COLO829 (cell line): ENCODE results near the gene FAM53B.

Experiments
- DNase-seq: peaks from one replicate; pipeline ENCODE4 v3.0.0; 2012; ENCODE audit warnings: low spot score

FAM53B gene

DNA sequence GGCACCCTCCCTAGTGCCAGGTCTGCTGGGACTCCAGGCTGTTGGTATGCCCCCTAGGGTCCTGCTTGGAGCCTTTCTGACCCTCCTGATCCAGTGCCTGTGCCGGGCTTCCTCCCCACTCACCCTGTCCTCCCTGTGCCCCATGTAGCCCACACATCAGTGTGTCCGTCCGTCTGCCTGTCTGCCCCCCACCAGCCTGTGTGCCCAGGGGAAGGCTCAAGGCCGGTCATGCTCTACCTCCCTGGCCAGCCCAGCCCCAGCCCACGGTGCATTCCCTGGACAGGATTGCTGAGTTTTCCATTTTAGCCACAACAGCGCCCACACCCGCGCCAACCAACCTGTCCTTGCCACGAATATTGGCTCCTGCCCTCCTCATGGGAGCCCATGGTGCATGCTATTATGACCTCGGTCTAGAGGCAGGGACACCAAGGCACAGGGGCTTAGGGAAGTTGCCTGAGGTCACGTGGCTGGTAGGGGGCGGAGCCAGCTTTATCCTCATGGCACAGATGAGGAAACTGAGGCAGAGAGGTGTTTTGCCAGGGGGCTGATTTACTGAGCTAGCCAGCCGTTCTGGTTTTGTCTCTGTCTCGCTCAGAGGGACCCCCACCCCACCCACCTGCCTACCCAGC is 136.0 kb downstream of the FAM53B start:
- no peak for DNase-seq

GRCh38 chr10:124607693-124608092 is 136.5 kb downstream of the FAM53B start:
- no peak for DNase-seq

GRCh38 chr10:124606822-124607221 is 137.4 kb downstream of the FAM53B start:
- no peak for DNase-seq

GRCh38 chr10:124605856-124606812 is 138.0 kb downstream of the FAM53B start:
- no peak for DNase-seq

- no peak for DNase-seq
Observed at GRCh38 chr10:124605481-124605855, 138.7 kb downstream of the FAM53B start.

DNA sequence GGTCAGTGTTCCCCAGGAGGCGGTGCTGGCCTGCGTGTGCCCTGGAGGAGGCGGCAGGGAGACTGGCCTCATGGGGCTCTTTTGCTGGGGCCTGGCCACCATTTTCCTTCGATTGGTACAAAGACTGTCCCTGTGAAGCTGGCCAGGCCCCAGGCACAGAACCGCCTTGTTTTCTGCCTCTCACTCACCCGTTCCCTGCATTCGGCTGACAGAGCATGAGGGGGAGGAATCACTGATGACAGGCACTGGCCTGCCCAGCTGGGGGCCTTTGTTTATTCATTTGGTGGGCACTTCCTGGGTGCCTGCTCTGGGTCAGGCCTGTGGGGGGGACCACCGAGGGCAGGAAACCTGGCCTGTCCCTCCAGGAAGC is 139.2 kb downstream of the FAM53B start:
- DNase-seq = peak; percentile 57

DNA sequence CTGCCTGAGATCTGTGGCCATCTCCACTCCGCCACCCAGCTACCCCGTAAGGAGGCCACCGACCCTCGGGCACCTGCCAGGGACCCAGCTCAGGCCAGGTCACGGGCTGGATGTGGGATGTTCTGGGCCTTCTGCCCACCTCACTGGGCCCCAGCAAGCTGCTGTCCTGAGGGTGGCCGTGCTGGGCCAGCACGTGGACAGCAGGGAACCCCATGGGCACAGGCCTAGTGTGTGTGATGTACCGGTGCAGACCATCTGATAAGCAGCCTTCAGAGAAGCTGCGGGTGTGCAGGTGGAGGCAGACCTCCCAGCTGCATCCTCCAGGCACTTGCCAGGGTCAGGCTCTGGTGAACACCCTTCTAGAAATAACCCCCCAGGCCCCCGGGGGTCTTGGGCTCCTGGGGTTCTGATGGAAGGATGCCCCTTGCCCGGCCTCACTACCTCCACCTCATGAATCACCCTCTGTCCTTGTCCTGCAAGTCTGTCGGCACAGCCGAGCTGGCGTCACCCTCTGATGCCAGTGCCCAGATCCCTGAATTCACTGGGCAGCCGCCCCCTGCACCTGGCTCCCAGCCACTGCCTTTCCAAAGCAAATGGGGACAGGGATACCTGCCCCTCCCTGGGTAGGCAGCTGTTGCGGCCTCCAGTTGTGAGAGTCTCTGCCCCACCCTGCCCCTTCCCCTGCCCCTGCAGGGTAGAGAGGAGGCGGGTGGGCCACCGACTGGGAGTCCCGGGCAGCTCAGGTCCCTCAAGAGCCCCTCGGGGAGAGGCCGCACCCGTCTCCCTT is 139.8 kb downstream of the FAM53B start:
- no peak for DNase-seq

DNA sequence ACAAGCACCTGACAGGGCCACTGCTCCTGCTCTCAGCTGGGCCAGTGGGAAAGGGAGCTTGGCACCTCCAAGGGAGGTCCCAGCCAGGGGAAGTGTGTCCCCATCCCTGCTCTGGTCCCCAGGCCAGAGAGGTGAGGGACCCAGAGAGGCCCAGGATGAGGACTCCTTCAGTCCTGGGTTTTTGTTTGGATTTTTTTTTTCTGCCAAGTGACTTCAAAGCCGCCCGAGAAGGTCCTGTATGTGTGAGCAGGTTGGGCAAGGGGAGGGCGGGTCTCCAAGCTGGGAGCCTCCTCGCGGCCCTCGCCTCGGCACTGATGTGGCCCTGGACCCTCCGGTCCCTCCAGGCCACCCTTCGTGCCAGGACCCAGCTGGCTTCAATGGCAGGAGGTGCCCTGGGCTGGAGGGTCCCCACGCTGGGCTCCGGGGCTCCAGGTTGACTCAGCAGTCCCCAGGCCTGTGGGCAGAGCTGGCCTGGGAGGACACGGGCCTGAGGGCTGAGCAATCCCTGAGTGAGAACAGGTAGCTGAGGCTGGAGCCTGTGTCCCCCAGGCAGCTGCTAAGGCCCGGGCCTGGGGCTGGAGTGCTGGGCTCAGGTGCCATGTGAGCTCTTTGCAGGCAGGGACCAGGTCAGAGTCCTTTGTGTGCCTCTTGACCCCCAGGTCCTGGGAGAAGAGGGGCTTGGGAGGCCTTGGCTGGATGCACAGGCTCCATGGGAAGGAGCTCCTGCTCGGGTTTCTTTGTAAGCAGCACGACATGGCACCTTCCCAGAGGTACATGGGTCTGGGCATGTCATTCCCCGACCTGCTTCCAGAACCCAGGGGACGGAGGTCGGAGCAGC is 140.6 kb downstream of the FAM53B start:
- no peak for DNase-seq

- no peak for DNase-seq
Observed at GRCh38 chr10:124602646-124603365, 141.4 kb downstream of the FAM53B start.

- DNase-seq = no peak
Observed at GRCh38 chr10:124602121-124602561, 142.0 kb downstream of the FAM53B start.

DNA sequence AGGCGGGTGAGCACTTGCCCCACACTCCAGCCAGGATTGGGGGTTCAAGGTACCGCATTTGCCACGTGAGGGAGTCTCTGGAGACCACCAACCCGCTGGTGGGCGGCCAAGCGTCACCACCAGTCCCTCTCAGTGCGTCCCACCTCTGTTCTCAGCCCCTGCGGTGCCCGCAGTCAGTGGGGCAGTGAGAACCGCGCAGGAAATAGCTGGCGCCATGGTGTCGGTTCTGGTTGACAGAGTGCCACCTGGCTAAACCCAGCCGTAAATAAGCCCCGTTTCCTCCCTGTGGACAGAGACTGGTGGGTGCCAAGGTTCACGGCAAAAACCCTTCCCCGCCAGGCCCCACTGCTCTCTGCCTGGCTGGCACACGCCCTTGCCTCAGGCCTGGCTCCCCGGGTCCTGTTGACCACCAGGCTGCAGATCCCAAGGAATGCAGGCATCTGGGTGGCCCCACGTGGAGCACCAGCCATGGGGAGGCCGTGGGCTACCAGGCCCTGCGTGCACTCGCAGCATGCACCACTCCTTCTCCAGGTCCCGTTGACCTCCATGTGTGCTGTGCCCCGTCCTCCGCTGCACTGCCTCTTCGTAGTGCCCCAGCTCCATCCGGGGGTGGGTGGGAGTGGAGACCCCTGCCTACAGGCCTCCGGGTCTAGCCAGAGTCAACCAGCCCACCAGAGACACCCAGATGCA is 142.6 kb downstream of the FAM53B start:
- no peak for DNase-seq

- DNase-seq = no peak
Observed at GRCh38 chr10:124601016-124601415, 143.2 kb downstream of the FAM53B start.

DNA sequence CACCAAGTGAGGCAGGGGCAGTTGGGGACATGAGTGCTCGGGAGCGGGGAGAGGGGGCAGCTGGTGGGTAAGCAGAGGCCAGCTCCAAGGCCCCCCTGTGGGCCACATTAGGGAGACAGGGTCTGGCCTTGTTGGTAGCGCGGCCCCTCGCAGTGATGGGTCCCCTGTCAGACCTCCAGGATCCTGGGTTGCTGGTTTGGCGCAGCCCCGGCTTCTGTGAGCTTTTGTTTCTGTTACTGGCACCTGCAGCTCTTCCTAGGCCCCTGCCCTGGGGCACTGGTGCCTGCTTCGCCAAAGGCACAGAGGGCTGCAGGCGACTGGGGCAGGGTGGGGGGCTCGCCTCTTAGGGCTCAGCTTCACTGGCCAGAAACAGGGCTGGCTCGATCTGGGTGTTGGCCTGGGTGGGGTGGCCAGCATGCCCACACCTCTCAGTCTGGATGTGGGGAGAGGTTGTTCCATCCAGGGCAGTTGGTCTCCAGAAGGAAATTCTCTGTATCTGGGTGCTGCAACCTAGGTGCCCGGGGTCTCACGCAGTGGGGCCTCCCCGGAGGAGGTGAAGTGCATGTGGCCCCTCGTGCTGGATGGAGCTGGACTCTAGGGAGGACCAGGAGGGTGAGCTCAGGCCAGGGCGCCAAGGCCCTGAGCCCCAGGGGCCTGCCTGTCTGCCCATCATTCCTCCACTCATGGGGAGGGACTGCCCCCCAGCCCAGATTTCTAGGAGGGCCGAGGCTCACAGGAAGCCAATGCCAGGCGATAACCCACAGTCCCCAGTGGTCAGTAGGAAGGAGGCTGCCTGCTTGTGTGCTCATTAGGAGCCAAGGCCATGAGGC is 143.9 kb downstream of the FAM53B start:
- DNase-seq = no peak

DNA sequence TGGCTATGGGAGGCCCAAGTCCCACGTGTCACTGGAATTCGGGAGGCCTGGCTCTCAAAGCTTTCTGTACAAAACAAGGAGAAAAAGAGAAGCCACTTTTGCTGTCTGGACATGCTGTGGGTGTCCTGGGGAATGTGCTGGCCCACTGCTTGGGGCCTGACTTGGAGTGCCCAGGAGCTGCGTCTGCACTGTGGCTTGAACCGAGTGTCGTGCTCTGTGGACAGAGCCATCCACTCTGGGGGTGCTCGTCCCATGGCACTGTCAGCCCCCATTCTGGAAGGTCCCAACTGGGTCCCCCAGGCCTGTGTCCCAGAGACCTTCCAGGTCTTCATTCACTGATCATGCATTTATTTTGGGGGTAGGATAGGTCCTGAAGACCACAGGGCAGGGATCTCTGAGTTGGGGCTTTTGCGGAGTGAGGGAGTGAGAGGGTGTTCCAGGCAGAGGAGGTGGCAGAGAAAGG is 144.6 kb downstream of the FAM53B start:
- DNase-seq = no peak

DNA sequence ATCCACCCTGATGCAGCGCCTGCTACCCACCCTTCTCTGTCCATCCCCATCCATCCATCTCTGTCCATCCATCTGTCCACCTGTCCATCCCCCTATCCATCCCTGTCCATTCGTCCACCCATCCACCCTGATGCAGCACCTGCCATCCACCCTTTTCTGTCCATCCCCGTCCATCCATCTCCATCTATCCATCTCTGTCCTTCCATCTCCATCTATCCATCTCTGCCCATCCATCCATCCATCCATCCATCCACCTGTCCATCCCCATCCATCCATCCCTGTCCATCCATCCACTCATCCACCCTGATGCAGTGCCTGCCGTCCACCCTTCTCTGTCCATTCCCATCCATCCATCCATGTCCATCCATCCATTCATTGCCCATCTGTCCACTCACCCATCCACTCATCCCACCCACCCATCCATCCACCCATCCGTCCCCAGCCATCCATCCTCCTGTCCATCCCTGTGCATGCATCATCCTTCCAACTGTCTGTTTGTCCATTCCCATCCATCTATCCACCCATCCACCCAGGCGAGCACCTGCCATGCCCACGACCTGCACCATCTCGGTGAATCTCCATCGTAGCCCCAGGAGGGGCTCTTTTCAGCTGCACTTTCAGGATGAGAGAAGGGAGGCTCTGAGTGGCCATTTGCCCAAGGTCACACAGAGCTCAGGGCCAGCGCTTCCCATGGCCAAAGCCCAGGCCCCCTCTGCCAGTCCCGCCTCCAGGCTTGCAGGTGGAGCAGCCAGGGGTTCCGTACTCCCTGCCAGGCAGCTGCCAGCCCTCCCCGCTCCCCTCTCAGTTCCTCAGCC is 145.2 kb downstream of the FAM53B start:
- no peak for DNase-seq

DNA sequence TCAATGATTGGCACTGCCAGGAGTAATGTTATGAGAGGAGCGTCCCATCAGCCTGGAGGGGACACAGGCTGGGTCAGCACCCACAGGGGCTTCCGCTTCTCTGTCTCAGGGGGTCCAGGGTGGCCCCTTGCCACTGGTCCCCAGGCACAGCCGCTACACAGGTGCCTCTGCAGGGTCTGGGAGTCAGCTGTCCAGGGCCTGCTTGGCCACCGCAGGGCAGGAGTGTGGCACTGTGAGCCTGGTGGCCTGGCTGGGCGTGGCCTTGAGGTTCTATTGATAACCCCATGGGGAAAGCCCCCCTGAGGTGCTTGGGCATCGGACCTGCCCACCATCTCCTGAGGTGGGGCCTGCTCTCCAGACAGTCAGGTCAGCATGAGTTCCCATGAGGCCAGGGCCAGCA is 146.0 kb downstream of the FAM53B start:
- no peak for DNase-seq

GRCh38 chr10:124597846-124598165 is 146.4 kb downstream of the FAM53B start:
- DNase-seq = no peak

- no peak for DNase-seq
Observed at GRCh38 chr10:124596962-124597845, 147.0 kb downstream of the FAM53B start.
